Stimulated activated CD4-positive, alpha-beta T cell treated with anti-CD3 and anti-CD28 coated beads, Interleukin-15, amount 100 ng/mL, for 1 hour (primary cell): Measurements from ENCODE around the gene FOXJ1.

Source experiments
- DNase-seq, 2 donors: peaks; one replicate each; pipeline ENCODE4 v3.0.0-alpha.2; 2020; ENCODE audit warnings: low read depth in 1 of 2, low spot score in 1 of 2

The FOXJ1 gene

DNA sequence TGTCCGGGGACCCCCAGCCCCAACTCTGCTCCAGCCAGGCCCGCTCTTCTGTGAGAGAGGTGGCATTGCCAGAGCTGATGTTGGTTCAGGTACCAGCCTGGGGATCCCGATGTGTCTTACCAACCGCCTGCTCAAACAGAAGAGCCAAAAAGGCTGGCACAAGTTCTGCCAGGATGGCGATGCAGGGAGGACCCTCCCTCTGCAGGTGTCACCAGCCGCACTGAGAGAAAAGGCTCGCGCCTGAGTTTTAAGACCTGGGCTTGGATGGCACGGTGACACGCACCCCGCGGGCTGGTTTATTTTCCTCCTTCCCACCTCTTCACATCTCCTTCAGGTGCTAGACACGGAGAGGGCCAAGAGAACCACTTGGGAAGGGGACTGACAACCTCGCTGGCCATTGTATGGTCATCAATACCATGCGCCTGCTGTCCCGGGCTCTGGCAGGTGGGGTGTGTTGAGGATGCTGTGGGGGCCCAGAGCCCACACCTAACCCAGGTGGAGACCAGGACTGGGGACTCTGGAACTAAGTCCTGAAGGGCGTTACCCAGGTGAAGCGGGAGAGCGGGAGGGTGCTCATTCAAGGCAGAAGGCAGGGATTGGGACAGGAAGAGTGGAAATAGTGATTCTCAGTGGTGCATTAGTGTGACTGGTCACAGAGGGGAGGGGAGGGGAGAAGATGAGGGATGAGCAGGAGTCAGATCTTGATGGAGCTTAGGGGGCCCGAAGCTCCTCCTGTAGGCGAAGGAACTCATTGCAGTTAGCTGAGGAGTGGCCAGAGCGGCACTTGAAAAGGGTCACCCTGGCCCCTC is 16.3 kb downstream of the FOXJ1 start:
- DNase-seq = no peak

DNA sequence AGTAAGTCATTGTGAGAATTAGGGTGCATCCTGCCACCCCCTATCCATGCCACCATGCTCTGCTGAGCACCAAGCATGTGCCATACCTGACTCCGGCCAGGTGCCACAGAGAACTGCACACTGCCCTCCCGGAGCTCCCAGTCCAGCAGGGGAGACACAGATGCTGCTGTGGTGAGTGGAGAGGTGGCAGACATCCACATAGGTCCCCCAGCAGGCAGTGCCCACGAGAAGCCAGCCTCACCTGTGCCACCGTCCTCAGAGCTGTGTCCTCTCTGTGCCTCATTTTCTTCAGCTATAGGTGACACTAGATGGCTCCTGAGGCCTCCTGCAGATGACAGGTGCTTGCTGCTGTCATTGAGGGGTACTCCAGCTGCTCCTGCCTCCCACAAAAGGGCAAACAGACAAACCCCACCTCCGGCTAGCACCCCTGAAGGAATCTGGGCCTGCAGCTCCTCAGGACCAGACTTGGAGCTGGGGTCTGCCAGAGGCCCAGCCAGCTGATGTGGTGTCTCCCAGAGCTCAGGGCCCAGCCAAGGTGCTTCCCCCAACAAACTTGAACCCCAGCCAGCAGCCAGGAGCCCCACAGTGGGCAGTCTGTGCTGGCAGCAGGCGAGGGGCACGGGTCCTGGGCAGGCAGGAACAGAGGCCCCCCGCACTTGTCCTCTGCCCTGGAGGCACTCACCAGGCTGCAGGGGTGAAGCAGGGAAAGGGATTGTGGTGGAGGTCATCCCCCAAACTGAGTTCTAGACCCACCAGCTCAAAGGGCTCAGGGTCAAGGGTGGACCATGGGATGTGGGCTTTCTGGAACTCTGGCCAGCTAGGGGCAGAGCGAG is 17.1 kb downstream of the FOXJ1 start:
- DNase-seq = no peak

DNA sequence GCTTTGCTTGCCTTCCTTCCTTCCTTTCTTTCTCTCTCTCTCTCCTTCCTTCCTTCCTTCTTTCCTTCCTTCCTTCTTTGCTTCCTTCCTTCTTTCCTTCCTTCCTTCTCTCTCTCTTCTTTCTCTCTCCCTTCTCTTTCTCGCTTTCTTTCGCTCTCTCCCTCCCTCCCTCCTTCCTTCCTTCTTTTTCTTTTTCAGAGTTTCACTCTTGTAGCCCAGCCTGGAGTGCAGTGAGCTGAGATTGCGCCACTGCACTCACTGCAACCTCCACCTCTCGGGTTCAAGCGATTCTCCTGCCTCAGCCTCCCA is 17.9 kb downstream of the FOXJ1 start:
- no peak for DNase-seq

GRCh38 chr17:76122431-76123190 is 18.4 kb downstream of the FOXJ1 start:
- DNase-seq = no peak

DNA sequence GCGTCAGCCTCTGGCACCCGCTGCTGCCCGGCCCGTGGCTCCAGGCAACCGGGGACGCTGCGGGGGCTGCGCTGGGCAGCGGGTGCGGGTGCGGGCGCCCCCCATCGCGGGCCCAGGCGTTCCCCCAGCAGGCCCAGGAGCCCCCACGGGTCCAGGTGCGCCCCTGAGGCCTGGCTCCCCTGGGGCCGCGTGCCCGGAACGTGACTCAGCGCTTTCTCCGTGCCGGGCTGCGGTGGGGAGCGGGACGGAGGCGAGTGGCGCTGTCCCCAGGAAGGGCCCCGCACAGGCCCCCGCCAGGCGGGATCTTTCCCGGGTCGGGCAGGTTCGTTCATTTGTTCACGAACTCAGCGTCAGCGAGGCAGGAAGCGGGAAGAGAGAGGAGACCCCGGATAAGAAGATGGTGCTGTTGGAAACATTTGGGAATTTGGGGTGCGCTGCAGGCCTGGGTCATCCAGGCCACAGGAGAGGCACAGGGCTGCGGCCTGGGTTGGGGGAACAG is 19.1 kb downstream of the FOXJ1 start:
- DNase-seq = no peak

GRCh38 chr17:76120658-76121008 is 20.4 kb downstream of the FOXJ1 start:
- no peak for DNase-seq

DNA sequence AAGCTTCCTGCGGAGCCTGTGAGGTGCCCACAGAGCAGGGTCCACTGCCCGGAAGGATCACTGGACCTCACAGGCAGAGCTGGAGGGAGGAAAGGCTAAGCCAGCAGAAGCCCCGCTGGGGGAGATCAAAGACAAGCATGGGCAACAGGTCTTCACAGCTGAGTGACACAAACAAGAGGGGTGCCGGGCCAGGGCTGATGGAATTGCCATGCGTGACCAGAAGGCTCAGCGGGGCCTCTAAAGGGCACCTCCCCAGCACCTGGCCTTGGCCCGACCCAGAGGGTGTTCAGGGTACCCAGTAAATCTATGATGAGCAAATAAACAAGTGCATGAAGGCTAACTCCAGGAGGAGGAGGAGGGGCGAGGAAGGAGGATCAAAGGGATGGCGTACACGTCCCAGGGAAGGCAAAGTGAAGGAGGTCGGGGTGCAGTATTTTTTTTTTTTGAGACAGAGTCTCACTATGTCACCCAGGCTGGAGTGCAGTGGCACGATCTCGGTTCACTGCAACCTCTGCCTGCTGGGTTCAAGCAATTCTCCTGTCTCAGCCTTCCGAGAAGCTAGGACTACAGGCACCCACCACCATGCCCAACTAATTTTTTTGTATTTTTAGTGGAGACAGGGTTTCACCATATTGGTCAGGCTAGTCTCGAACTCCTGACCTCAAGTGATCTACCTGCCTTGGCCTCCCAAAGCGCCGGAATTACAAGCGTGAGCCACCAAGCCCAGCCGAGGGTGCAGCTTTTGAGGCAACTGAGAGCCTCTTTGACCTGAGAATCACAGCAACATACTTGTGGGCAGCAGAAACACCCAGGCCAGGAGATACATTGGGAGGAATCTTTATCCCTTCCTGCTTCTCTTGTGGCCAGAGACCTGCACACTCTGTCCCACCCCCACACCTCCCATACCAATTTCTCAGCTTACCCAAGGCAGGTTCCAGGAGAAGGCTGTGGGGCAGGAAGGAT is 21.4 kb downstream of the FOXJ1 start:
- DNase-seq = no peak

DNA sequence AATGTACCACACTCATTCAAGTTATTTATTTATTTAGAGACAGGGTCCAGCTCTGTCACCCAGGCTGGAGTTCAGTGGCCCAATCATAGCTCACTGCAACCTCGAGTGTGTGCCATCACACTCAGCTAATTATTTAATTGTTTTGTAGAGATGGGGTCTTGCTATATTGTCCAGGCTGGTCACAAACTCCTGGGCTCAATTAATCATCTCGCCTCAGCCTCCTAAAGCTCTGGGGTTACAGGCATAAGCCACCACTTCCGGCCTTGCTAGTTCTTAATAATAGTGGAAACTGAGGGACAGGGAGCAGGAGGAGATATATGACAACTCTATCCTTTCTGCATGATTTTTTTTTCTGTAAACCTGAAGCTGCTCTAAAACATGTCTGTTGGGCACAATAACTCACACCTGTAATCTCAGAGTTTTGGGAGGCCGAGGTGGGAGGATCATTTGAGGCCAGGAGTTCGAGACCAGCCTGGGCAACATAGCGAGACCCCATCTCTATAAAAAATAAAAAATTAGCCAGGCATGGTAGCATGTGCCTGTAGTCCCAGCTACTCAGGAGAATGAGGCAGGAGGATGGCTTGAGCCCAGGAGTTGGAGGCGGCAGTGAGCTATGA is 25.8 kb downstream of the FOXJ1 start:
- DNase-seq = no peak

DNA sequence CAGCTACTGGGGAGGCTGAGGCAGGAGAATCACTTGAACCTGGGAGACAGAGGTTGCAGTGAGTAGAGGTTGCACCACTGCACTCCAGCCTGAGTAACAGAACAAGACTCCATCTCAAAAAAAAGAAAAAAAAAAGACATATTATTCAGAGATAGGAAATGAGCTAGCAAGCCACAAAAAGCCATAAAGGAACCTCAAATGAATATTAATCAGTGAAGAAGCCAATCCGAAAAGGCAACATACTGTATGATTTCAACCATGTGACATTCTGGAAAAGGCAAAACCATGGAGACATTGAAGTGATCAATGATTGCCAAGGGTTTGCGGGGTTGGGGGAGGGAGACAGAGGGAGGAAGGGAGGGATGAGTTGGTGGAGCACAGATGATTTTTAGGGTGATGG is 29.1 kb downstream of the FOXJ1 start:
- DNase-seq = no peak

- DNase-seq = no peak
Measured at GRCh38 chr17:76107509-76107908, 33.5 kb downstream of the FOXJ1 start.

DNA sequence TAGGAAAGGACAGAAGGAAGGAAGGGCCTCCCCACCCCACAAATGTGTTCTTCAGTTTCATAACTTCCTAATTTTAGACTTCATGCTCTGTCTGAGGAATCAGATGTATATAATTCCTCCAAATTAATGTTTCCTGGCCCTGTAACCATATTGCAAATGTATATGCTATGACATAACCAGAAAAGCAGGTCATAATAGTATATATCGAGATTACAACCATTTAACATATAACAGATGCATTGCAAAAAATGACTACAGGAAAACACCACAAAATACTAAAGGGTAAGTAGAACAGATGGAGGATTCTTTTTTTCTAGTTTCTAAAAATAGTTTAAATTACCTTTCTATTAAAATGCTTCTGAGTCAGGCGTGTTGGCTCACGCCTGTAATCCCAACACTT is 34.3 kb downstream of the FOXJ1 start:
- no peak for DNase-seq

- no peak for DNase-seq
Measured at GRCh38 chr17:76104896-76105231, 36.2 kb downstream of the FOXJ1 start.

GRCh38 chr17:76104140-76104895 is 36.7 kb downstream of the FOXJ1 start:
- DNase-seq = no peak

- DNase-seq = peak; percentile 88 to 91
Measured at GRCh38 chr17:76103274-76104139, 37.5 kb downstream of the FOXJ1 start, which contains the start of gene EXOC7. TSS of gene EXOC7 (minus strand) at chr17:76103787. CDS start at chr17:76103692, 95 bp downstream.

GRCh38 chr17:76102944-76103273 is 38.1 kb downstream of the FOXJ1 start:
- DNase-seq = no peak

DNA sequence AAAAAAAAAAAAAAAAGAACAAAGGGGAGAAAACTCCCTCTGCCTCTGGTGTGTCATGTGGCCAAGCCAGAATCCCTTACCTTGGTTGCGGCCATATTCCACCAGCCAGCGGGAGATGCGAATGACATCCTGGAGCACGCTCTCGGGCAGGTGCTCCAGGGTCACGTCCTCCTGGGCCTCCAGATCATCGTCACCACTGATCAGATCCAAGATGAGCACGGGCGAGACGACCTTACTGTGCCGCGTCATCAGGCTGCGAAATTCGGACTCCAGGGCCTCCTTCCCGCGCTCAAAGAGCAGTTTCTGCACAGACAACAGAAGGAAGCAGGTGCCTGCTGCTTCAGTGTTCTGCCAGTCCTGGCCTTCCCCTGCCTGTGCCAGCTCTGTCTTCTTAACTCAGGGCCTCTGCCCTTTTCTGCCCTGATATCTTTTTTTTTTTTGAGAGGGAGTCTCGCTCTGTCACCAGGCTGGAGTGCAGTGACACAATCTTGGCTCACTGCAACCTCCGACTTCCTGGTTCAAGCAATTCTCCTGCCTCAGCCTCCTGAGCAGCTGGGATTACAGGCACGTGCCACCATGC is 43.2 kb downstream of the FOXJ1 start:
- DNase-seq = no peak

- no peak for DNase-seq
Measured at GRCh38 chr17:76095943-76096342, 45.1 kb downstream of the FOXJ1 start.

DNA sequence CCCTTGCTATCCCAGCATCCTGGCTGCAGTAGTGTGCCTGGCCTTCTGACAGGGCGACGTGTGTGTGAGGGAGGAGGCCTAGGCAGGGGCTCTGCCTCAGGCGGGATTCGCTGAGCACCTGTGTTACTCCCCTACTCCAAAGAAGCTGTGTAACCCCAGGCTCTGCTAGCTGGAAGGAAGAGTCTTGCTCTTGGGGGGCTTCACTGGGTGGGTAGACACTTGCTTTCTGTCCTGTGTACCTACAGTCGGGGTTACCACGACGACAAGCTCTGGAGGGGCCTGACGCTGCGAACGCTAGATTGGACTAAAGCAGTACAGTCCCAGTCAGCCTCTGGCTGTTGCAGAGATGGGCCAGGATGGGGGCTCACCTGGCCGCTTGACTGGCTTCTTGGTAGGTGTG is 47.0 kb downstream of the FOXJ1 start:
- DNase-seq = no peak
